WTC11 (cell line): Measurements from ENCODE around the gene KCNK4. TPM values are rescaled to one million over a fixed set of nuclear protein-coding genes. Genes with fewer than 3 reads are reported as not detected.

Experiments used
- ATAC-seq: fragments of 200-7000 bp; cut with Tn5 transposase; 2 replicates; pipeline ENCODE4 v1.10.0; 2021; ENCODE audit warnings: mild to moderate bottlenecking, moderate library complexity
- CTCF ChIA-PET: fragments of 300-600 bp; sonication (Branson Sonifier 250); formaldehyde crosslinking; loops from one replicate; lab custom pipeline; 2021; ENCODE audit warnings: antibody characterized with exemption; lab: Charles Lee
- POLR2A ChIA-PET: fragments of 350-600 bp; sonication (Branson Sonifier 250); formaldehyde crosslinking; loops from one replicate; lab custom pipeline; 2021; ENCODE audit warnings: antibody characterized with exemption; lab: Charles Lee
- DNase-seq: peaks from one replicate; pipeline ENCODE4 v3.0.0; 2021; ENCODE audit warnings: low spot score
- H3K27ac Mint-ChIP-seq: 2 replicates; pipeline ENCODE4 v1.8.0; 2021; ENCODE audit warnings: mixed read lengths
- H3K27me3 Mint-ChIP-seq: 2 replicates; pipeline ENCODE4 v1.8.0; 2021; ENCODE audit warnings: low read depth, mild to moderate bottlenecking, moderate library complexity, mixed read lengths
- H3K36me3 Mint-ChIP-seq: 2 replicates; pipeline ENCODE4 v1.8.0; 2021; ENCODE audit warnings: mixed read lengths
- H3K4me1 Mint-ChIP-seq: 2 replicates; pipeline ENCODE4 v1.8.0; 2022; ENCODE audit warnings: mixed read lengths
- H3K4me3 Mint-ChIP-seq: 2 replicates; pipeline ENCODE4 v1.8.0; 2021; ENCODE audit warnings: mild to moderate bottlenecking, moderate library complexity, mixed read lengths
- H3K9me3 Mint-ChIP-seq: 2 replicates; pipeline ENCODE4 v1.8.0; 2021; ENCODE audit warnings: mixed read lengths
- FOXJ3 ChIP-seq: sonication (generic); formaldehyde crosslinking; IDR thresholded peaks from 2 replicates; pipeline ENCODE4 v1.9.0; 2021; ENCODE audit warnings: missing genetic modification reagents, mild to moderate bottlenecking, borderline replicate concordance
- GRHL2 ChIP-seq: fragments of 250-450 bp; sonication (Bioruptor Pico); IDR thresholded peaks from 2 replicates; pipeline ENCODE4 v1.8.0; 2022; ENCODE audit warnings: mild to moderate bottlenecking, moderate library complexity; ENCODE audit not compliant: insufficient replicate concordance, severe bottlenecking
- NFATC4 ChIP-seq: fragments of 250-450 bp; sonication (Bioruptor Pico); IDR thresholded peaks from 2 replicates; pipeline ENCODE4 v1.9.0; 2021; ENCODE audit warnings: mild to moderate bottlenecking
- PRRX2 ChIP-seq: fragments of 250-450 bp; sonication (Bioruptor Pico); IDR thresholded peaks from 2 replicates; pipeline ENCODE4 v1.8.0; 2021; ENCODE audit warnings: mild to moderate bottlenecking
- RELA ChIP-seq: sonication (generic); formaldehyde crosslinking; IDR thresholded peaks from 2 replicates; pipeline ENCODE4 v1.8.1; 2022; ENCODE audit warnings: missing genetic modification reagents, mild to moderate bottlenecking, borderline replicate concordance
- SMAD4 ChIP-seq: sonication (generic); formaldehyde crosslinking; IDR thresholded peaks from 2 replicates; pipeline ENCODE4 v1.8.0; 2022; ENCODE audit warnings: mild to moderate bottlenecking, missing genetic modification reagents
- SP1 ChIP-seq: sonication (generic); formaldehyde crosslinking; conservative IDR thresholded peaks from 2 replicates; pipeline ENCODE4 v1.8.1; 2022; ENCODE audit warnings: missing genetic modification reagents
- TEAD1 ChIP-seq: sonication (generic); formaldehyde crosslinking; IDR thresholded peaks from 2 replicates; pipeline ENCODE4 v1.8.0; 2022; ENCODE audit warnings: mild to moderate bottlenecking, missing genetic modification reagents
- ZNF232 ChIP-seq: sonication (generic); formaldehyde crosslinking; IDR thresholded peaks from 2 replicates; pipeline ENCODE4 v1.8.0; 2022; ENCODE audit warnings: mild to moderate bottlenecking, missing genetic modification reagents
- ZNF423 ChIP-seq: fragments of 250-450 bp; sonication (Bioruptor Pico); IDR thresholded peaks from 2 replicates; pipeline ENCODE4 v2.1.2; 2022; ENCODE audit warnings: mild to moderate bottlenecking, moderate library complexity
- total RNA-seq: library from RNA; stranded (reverse); gene quantifications from 3 replicates; pipeline ENCODE4 v1.2.3, GENCODE V29; 2021
- TF ChIP-seq, protein P1 (sequence below): sonication (generic); formaldehyde crosslinking; IDR thresholded peaks from 2 replicates; pipeline ENCODE4 v1.8.1; 2023; ENCODE audit warnings: mild to moderate bottlenecking, missing genetic modification reagents
- TF ChIP-seq, protein P2 (sequence below): sonication (generic); formaldehyde crosslinking; IDR thresholded peaks from 2 replicates; pipeline ENCODE4 v1.8.1; 2023; ENCODE audit warnings: mild to moderate bottlenecking, moderate library complexity, missing genetic modification reagents
- TF ChIP-seq, protein P3 (sequence below): sonication (generic); formaldehyde crosslinking; IDR thresholded peaks from 2 replicates; pipeline ENCODE4 v1.8.1; 2022; ENCODE audit warnings: missing genetic modification reagents, borderline replicate concordance
- TF ChIP-seq, protein P4 (sequence below): sonication (generic); formaldehyde crosslinking; IDR thresholded peaks from 2 replicates; pipeline ENCODE4 v1.8.1; 2022; ENCODE audit warnings: mild to moderate bottlenecking, missing genetic modification reagents, moderate library complexity, borderline replicate concordance
- TF ChIP-seq, protein P5 (sequence below): sonication (generic); formaldehyde crosslinking; conservative IDR thresholded peaks from 2 replicates; pipeline ENCODE4 v1.8.1; 2023; ENCODE audit warnings: mild to moderate bottlenecking, low read depth, missing genetic modification reagents, moderate library complexity
- TF ChIP-seq, protein P6 (sequence below): sonication (generic); formaldehyde crosslinking; IDR thresholded peaks from 2 replicates; pipeline ENCODE4 v1.8.1; 2022; ENCODE audit warnings: mild to moderate bottlenecking, moderate library complexity, missing genetic modification reagents
- TF ChIP-seq, protein P7 (sequence below): sonication (generic); formaldehyde crosslinking; IDR thresholded peaks from 2 replicates; pipeline ENCODE4 v1.8.1; 2022; ENCODE audit warnings: low read depth, missing genetic modification reagents, borderline replicate concordance
- TF ChIP-seq, protein P8 (sequence below): fragments of 250-450 bp; sonication (Bioruptor Pico); IDR thresholded peaks from 2 replicates; pipeline ENCODE4 v1.9.0; 2021; ENCODE audit warnings: moderate library complexity, mild to moderate bottlenecking, inconsistent platforms, borderline replicate concordance

The KCNK4 gene
- total RNA-seq, 1 experiment from 2014 or later, result 0.74 TPM

DNA sequence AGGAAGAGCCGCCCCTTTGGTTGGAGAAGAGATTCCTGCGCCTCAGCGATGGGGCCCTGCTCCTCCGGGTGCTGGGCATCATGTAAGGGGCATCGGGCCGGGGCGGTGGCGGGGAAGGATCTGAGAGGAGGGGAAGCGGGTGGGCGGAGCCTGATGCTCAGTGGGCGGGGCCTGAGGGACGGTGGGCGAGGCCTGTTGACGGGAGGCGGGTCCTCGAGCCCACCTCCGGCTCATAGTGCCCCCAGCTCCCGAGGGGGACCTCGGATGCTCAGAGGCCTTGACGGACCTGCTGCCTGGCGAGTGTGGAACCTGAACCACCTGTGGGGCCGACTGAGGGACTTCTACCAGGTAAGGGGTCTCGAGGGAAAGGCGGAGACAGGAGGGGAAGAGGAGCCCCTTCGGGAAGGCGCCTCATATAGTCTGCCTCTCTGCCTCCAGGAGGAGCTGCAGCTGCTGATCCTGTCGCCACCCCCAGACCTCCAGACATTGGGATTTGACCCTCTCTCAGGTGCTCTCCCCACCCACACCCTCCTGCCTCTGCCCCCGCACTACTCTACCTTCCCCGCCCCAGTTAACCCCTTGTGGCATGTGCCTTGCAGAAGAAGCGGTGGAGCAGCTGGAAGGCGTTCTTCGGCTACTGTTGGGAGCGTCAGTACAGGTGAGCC lies 49.7 kb downstream of the KCNK4 start:
- H3K4me1 Mint-ChIP-seq, result peaks cover 20% of the 10 kb centered on the region
- peak overlapping the region; percentile 69 for H3K4me3 Mint-ChIP-seq
- H3K9me3 Mint-ChIP-seq, result no peaks in the 10 kb centered on the region
- 0 out of 2 replicates have a peak, but pooled peaks have one; percentile 30 for TF ChIP-seq SP1
- TF ChIP-seq, protein P1, sequence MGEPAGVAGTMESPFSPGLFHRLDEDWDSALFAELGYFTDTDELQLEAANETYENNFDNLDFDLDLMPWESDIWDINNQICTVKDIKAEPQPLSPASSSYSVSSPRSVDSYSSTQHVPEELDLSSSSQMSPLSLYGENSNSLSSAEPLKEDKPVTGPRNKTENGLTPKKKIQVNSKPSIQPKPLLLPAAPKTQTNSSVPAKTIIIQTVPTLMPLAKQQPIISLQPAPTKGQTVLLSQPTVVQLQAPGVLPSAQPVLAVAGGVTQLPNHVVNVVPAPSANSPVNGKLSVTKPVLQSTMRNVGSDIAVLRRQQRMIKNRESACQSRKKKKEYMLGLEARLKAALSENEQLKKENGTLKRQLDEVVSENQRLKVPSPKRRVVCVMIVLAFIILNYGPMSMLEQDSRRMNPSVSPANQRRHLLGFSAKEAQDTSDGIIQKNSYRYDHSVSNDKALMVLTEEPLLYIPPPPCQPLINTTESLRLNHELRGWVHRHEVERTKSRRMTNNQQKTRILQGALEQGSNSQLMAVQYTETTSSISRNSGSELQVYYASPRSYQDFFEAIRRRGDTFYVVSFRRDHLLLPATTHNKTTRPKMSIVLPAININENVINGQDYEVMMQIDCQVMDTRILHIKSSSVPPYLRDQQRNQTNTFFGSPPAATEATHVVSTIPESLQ, result no peak
- TF ChIP-seq, protein P2, sequence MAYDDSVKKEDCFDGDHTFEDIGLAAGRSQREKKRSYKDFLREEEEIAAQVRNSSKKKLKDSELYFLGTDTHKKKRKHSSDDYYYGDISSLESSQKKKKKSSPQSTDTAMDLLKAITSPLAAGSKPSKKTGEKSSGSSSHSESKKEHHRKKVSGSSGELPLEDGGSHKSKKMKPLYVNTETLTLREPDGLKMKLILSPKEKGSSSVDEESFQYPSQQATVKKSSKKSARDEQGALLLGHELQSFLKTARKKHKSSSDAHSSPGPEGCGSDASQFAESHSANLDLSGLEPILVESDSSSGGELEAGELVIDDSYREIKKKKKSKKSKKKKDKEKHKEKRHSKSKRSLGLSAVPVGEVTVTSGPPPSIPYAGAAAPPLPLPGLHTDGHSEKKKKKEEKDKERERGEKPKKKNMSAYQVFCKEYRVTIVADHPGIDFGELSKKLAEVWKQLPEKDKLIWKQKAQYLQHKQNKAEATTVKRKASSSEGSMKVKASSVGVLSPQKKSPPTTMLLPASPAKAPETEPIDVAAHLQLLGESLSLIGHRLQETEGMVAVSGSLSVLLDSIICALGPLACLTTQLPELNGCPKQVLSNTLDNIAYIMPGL (CRISPR knock-in tag), result no peak
- no peak for TF ChIP-seq PRRX2
- no peak for TF ChIP-seq SMAD4 (CRISPR knock-in tag)
- TF ChIP-seq FOXJ3, result no peak
- no peak for TF ChIP-seq TEAD1 (CRISPR knock-in tag)
- TF ChIP-seq, protein P3, sequence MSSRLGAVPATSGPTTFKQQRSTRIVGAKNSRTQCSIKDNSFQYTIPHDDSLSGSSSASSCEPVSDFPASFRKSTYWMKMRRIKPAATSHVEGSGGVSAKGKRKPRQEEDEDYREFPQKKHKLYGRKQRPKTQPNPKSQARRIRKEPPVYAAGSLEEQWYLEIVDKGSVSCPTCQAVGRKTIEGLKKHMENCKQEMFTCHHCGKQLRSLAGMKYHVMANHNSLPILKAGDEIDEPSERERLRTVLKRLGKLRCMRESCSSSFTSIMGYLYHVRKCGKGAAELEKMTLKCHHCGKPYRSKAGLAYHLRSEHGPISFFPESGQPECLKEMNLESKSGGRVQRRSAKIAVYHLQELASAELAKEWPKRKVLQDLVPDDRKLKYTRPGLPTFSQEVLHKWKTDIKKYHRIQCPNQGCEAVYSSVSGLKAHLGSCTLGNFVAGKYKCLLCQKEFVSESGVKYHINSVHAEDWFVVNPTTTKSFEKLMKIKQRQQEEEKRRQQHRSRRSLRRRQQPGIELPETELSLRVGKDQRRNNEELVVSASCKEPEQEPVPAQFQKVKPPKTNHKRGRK, result no peak
- TF ChIP-seq, protein P4, sequence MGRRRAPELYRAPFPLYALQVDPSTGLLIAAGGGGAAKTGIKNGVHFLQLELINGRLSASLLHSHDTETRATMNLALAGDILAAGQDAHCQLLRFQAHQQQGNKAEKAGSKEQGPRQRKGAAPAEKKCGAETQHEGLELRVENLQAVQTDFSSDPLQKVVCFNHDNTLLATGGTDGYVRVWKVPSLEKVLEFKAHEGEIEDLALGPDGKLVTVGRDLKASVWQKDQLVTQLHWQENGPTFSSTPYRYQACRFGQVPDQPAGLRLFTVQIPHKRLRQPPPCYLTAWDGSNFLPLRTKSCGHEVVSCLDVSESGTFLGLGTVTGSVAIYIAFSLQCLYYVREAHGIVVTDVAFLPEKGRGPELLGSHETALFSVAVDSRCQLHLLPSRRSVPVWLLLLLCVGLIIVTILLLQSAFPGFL (CRISPR knock-in tag), result no peak
- no peak for TF ChIP-seq ZNF423
- no peak for TF ChIP-seq GRHL2 (CRISPR knock-in tag)
- 0 out of 2 replicates have a peak, but pooled peaks have one; percentile 43 for TF ChIP-seq ZNF232
- TF ChIP-seq, protein P5, sequence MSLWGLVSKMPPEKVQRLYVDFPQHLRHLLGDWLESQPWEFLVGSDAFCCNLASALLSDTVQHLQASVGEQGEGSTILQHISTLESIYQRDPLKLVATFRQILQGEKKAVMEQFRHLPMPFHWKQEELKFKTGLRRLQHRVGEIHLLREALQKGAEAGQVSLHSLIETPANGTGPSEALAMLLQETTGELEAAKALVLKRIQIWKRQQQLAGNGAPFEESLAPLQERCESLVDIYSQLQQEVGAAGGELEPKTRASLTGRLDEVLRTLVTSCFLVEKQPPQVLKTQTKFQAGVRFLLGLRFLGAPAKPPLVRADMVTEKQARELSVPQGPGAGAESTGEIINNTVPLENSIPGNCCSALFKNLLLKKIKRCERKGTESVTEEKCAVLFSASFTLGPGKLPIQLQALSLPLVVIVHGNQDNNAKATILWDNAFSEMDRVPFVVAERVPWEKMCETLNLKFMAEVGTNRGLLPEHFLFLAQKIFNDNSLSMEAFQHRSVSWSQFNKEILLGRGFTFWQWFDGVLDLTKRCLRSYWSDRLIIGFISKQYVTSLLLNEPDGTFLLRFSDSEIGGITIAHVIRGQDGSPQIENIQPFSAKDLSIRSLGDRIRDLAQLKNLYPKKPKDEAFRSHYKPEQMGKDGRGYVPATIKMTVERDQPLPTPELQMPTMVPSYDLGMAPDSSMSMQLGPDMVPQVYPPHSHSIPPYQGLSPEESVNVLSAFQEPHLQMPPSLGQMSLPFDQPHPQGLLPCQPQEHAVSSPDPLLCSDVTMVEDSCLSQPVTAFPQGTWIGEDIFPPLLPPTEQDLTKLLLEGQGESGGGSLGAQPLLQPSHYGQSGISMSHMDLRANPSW (CRISPR knock-in tag), result no peak
- no peaks in the 10 kb centered on the region for H3K36me3 Mint-ChIP-seq
- ATAC-seq, result peak; percentile 68
- H3K27ac Mint-ChIP-seq, result no peak overlapping the region; the same call in none of the 2 replicates
- peak; percentile 94 for DNase-seq
- peaks cover 30% of the 10 kb centered on the region for H3K27me3 Mint-ChIP-seq
- POLR2A ChIA-PET, result interaction anchor here (0.9 to 2.2 kb wide), 7 partner anchors 12 to 438 kb away, joined by 3 to 11 read pairs (median 5); partner anchors contain the start of genes PRDX5, SF1 and TRMT112
- CTCF ChIA-PET, result interaction anchor here (0.7 to 13.9 kb wide), 35 partner anchors 9 to 462 kb away, joined by 3 to 437 read pairs (median 7); partner anchors contain the start of genes CATSPERZ, MAP4K2, PLCB3 and PRDX5

DNA sequence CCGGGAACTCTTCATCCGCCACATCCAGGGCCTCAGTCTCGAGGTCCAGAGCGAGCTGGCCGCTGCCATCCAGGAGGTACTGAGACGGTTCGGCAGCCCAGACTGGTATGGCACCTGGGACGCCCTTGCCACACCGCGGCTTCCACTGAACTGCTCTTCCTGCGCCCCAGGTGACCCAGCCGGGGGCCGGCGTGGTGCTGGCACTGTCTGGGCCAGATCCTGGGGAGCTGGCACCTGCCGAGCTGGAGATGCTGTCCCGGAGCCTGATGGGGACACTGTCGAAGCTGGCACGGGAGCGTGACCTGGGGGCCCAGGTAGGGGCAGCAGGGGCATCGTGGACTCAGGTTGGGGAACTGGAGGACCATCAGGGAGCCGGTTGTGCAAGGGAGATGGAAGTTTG lies 50.3 kb downstream of the KCNK4 start:
- no peaks in the 10 kb centered on the region for H3K36me3 Mint-ChIP-seq
- no peaks in the 10 kb centered on the region for H3K9me3 Mint-ChIP-seq
- ChIA-PET CTCF (interaction anchor here (0.7 to 13.9 kb wide), 42 partner anchors 10 to 461 kb away, joined by 3 to 437 read pairs (median 6); partner anchors contain the start of genes CATSPERZ, ESRRA, MAP4K2 and PLCB3), POLR2A (interaction anchor here (0.9 to 2.2 kb wide), 8 partner anchors 12 to 437 kb away, joined by 3 to 11 read pairs (median 6); partner anchors contain the start of genes PRDX5, SF1 and TRMT112)
- peaks cover 30% of the 10 kb centered on the region for H3K27me3 Mint-ChIP-seq
- H3K4me1 Mint-ChIP-seq, result peaks cover 20% of the 10 kb centered on the region
- peak overlapping the region; percentile 69 for H3K4me3 Mint-ChIP-seq
- ATAC-seq (no peak), DNase-seq (no peak)
- no peak overlapping the region; the same call in 1 of the 2 replicates for H3K27ac Mint-ChIP-seq
- TF ChIP-seq, protein P6, sequence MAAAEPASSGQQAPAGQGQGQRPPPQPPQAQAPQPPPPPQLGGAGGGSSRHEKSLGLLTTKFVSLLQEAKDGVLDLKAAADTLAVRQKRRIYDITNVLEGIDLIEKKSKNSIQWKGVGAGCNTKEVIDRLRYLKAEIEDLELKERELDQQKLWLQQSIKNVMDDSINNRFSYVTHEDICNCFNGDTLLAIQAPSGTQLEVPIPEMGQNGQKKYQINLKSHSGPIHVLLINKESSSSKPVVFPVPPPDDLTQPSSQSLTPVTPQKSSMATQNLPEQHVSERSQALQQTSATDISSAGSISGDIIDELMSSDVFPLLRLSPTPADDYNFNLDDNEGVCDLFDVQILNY (CRISPR knock-in tag), result no peak
- no peak for TF ChIP-seq NFATC4 (CRISPR knock-in tag)
- TF ChIP-seq, protein P7, sequence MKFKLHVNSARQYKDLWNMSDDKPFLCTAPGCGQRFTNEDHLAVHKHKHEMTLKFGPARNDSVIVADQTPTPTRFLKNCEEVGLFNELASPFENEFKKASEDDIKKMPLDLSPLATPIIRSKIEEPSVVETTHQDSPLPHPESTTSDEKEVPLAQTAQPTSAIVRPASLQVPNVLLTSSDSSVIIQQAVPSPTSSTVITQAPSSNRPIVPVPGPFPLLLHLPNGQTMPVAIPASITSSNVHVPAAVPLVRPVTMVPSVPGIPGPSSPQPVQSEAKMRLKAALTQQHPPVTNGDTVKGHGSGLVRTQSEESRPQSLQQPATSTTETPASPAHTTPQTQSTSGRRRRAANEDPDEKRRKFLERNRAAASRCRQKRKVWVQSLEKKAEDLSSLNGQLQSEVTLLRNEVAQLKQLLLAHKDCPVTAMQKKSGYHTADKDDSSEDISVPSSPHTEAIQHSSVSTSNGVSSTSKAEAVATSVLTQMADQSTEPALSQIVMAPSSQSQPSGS, result no peak
- TF ChIP-seq, protein P8, sequence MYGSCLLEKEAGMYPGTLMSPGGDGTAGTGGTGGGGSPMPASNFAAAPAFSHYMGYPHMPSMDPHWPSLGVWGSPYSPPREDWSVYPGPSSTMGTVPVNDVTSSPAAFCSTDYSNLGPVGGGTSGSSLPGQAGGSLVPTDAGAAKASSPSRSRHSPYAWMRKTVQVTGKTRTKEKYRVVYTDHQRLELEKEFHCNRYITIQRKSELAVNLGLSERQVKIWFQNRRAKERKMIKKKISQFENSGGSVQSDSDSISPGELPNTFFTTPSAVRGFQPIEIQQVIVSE, result no peak
- TF ChIP-seq RELA (CRISPR knock-in tag), result 0 out of 2 replicates have a peak, but pooled peaks have one; percentile 53
